Panc1 (cell line): ENCODE measurements around the gene SLC8A1.

Source experiments
- CTCF ChIP-seq: fragments of 450-650 bp; IDR thresholded peaks from 2 replicates; pipeline ENCODE4 v1.5.1; 2017; ENCODE audit warnings: mild to moderate bottlenecking
- POLR2AphosphoS5 ChIP-seq: IDR thresholded peaks from 2 replicates; pipeline ENCODE4 v1.6.1; 2012; ENCODE audit warnings: mild to moderate bottlenecking, low read depth, low read length, moderate library complexity
- SIN3A ChIP-seq: IDR thresholded peaks from 2 replicates; pipeline ENCODE4 v1.6.1; 2012; ENCODE audit warnings: low read depth, mild to moderate bottlenecking, low read length, moderate library complexity, borderline replicate concordance; ENCODE audit not compliant: insufficient read depth
- TCF7L2 ChIP-seq: IDR thresholded peaks from 2 replicates; pipeline ENCODE4 v1.6.1; 2011; ENCODE audit warnings: mild to moderate bottlenecking, low read depth, low read length, inconsistent platforms
- TF ChIP-seq, protein P1 (sequence below), 2 experiments: IDR thresholded peaks; 2 replicates each; pipeline ENCODE4 v1.6.1; 2011 to 2012; ENCODE audit warnings: low read depth in 2 of 2, control low read depth in 1 of 2, low read length in 1 of 2, mild to moderate bottlenecking in 1 of 2, moderate library complexity in 1 of 2; ENCODE audit not compliant: insufficient read depth in 1 of 2

GRCh38 chr2:40166006-40166405 lies 285.9 kb downstream of the SLC8A1 start:
- TF ChIP-seq CTCF (no peak), POLR2AphosphoS5 (no peak), SIN3A (no peak), TCF7L2 (no peak)
- TF ChIP-seq, protein P1, sequence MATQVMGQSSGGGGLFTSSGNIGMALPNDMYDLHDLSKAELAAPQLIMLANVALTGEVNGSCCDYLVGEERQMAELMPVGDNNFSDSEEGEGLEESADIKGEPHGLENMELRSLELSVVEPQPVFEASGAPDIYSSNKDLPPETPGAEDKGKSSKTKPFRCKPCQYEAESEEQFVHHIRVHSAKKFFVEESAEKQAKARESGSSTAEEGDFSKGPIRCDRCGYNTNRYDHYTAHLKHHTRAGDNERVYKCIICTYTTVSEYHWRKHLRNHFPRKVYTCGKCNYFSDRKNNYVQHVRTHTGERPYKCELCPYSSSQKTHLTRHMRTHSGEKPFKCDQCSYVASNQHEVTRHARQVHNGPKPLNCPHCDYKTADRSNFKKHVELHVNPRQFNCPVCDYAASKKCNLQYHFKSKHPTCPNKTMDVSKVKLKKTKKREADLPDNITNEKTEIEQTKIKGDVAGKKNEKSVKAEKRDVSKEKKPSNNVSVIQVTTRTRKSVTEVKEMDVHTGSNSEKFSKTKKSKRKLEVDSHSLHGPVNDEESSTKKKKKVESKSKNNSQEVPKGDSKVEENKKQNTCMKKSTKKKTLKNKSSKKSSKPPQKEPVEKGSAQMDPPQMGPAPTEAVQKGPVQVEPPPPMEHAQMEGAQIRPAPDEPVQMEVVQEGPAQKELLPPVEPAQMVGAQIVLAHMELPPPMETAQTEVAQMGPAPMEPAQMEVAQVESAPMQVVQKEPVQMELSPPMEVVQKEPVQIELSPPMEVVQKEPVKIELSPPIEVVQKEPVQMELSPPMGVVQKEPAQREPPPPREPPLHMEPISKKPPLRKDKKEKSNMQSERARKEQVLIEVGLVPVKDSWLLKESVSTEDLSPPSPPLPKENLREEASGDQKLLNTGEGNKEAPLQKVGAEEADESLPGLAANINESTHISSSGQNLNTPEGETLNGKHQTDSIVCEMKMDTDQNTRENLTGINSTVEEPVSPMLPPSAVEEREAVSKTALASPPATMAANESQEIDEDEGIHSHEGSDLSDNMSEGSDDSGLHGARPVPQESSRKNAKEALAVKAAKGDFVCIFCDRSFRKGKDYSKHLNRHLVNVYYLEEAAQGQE (IDR thresholded peaks at IDR 0.05; ENCODE audit: insufficient read depth in 1 of 2, low read depth in 2 of 2, low read length in 1 of 2): no peak
